ENCODE measurements around the gene PLK5.

GRCh38 chr19:1558552-1558951, 34.7 kb downstream of the PLK5 start:
- no peak for TF ChIP-seq POLR2AphosphoS5 (IDR thresholded peaks at IDR 0.05; ENCODE audit: low read depth)
- no peak for TF ChIP-seq CTCF (conservative IDR thresholded peaks at IDR 0.05; ENCODE audit: low read depth in 2 of 2)

Measured in GM23338 (cell line).